ENCODE measurements around the gene CELA2A. TPM values are rescaled to one million over a fixed set of nuclear protein-coding genes. Genes with fewer than 3 reads are reported as not detected.
A peak's percentile ranks its signal among the peaks of the same experiment; 100 is the strongest.
"Not testable (repeated sequence)": the region's sequence is repeated elsewhere in the genome, so short reads cannot be mapped to it uniquely, and the experiment has no call there.

Gene CELA2A
- total RNA-seq, 1 donor from 2014 or later: not detected

- DNase-seq: peak; percentile 73
- no peak overlapping the region for H3K4me3 ChIP-seq
Observed at GRCh38 chr1:15430787-15431570, 25.6 kb upstream of the CELA2A start.

GRCh38 chr1:15431571-15431948 lies 25.0 kb upstream of the CELA2A start:
- no peak overlapping the region for H3K27ac ChIP-seq (replicated peaks)
- TF ChIP-seq CTCF (IDR thresholded peaks at IDR 0.05; ENCODE audit: borderline replicate concordance): no peak
- no peak for DNase-seq

More at GRCh38 chr1:15430787-15431570, 25.6 kb upstream of the CELA2A start:
- Histone ChIP-seq H3K4me1 (peaks cover 25% of the 10 kb centered on the region), H3K36me3 (peaks cover 26% of the 10 kb centered on the region), H3K27me3 (ENCODE audit: low read depth) (no peaks in the 10 kb centered on the region), H3K9me3 (replicated peaks) (no peaks in the 10 kb centered on the region), H3K27ac (replicated peaks) (no peak overlapping the region)
- TF ChIP-seq CTCF (IDR thresholded peaks at IDR 0.05; ENCODE audit: borderline replicate concordance): peak; percentile 95
- intact Hi-C loops (cut with micrococcal nuclease): loop anchor here (5.0 kb wide), 1 partner anchor 104 kb away; no protein-coding TSS in a partner anchor

GRCh38 chr1:15432324-15432723 lies 24.2 kb upstream of the CELA2A start:
- H3K4me3 ChIP-seq: no peak overlapping the region
- H3K27me3 ChIP-seq (ENCODE audit: low read depth): no peaks in the 10 kb centered on the region
- no peak for DNase-seq
- TF ChIP-seq CTCF (IDR thresholded peaks at IDR 0.05; ENCODE audit: borderline replicate concordance): no peak
- intact Hi-C loops (cut with micrococcal nuclease): loop anchor here (5.0 kb wide), 1 partner anchor 105 kb away; no protein-coding TSS in a partner anchor
- H3K36me3 ChIP-seq: peaks cover 22% of the 10 kb centered on the region
- no peak overlapping the region for H3K27ac ChIP-seq (replicated peaks)
- peaks cover 11% of the 10 kb centered on the region for H3K4me1 ChIP-seq
- no peaks in the 10 kb centered on the region for H3K9me3 ChIP-seq (replicated peaks)

More at GRCh38 chr1:15431571-15431948, 25.0 kb upstream of the CELA2A start:
- Histone ChIP-seq H3K4me3 (no peak overlapping the region), H3K9me3 (replicated peaks) (no peaks in the 10 kb centered on the region), H3K4me1 (peaks cover 19% of the 10 kb centered on the region), H3K27me3 (ENCODE audit: low read depth) (no peaks in the 10 kb centered on the region), H3K36me3 (peaks cover 26% of the 10 kb centered on the region)
- intact Hi-C loops (cut with micrococcal nuclease): loop anchor here (5.0 kb wide), 1 partner anchor 104 kb away; no protein-coding TSS in a partner anchor

- intact Hi-C loops (cut with micrococcal nuclease): loop anchor here (5.0 kb wide), 1 partner anchor 106 kb away; no protein-coding TSS in a partner anchor
- no peak for DNase-seq
- Histone ChIP-seq H3K4me1 (peaks cover 4% of the 10 kb centered on the region), H3K9me3 (replicated peaks) (no peaks in the 10 kb centered on the region), H3K4me3 (no peak overlapping the region), H3K36me3 (peaks cover 12% of the 10 kb centered on the region), H3K27ac (replicated peaks) (no peak overlapping the region), H3K27me3 (ENCODE audit: low read depth) (no peaks in the 10 kb centered on the region)
- no peak for TF ChIP-seq CTCF (IDR thresholded peaks at IDR 0.05; ENCODE audit: borderline replicate concordance)
Observed at GRCh38 chr1:15433471-15433870, 23.1 kb upstream of the CELA2A start.

GRCh38 chr1:15434739-15435138 lies 21.8 kb upstream of the CELA2A start:
- not testable (repeated sequence) for H3K27me3 ChIP-seq (ENCODE audit: low read depth); H3K4me3 ChIP-seq; H3K4me1 ChIP-seq; H3K27ac ChIP-seq (replicated peaks); DNase-seq; H3K9me3 ChIP-seq (replicated peaks); H3K36me3 ChIP-seq
- intact Hi-C loops (cut with micrococcal nuclease): loop anchor here (5.0 kb wide), 1 partner anchor 107 kb away; no protein-coding TSS in a partner anchor
